ENCODE results near the gene PLS1. TPM values are rescaled to one million over a fixed set of nuclear protein-coding genes. Genes with fewer than 3 reads are reported as not detected.
"Not testable (repeated sequence)": the region's sequence is repeated elsewhere in the genome, so short reads cannot be mapped to it uniquely, and the experiment has no call there.

The PLS1 gene
- total RNA-seq, 1 donor from 2014 or later = 0.85 TPM

GRCh38 chr3:142597906-142598305 lies 1.7 kb downstream of the PLS1 start:
- no peak for DNase-seq

GRCh38 chr3:142601713-142602112 lies 5.5 kb downstream of the PLS1 start:
- DNase-seq = no peak

DNA sequence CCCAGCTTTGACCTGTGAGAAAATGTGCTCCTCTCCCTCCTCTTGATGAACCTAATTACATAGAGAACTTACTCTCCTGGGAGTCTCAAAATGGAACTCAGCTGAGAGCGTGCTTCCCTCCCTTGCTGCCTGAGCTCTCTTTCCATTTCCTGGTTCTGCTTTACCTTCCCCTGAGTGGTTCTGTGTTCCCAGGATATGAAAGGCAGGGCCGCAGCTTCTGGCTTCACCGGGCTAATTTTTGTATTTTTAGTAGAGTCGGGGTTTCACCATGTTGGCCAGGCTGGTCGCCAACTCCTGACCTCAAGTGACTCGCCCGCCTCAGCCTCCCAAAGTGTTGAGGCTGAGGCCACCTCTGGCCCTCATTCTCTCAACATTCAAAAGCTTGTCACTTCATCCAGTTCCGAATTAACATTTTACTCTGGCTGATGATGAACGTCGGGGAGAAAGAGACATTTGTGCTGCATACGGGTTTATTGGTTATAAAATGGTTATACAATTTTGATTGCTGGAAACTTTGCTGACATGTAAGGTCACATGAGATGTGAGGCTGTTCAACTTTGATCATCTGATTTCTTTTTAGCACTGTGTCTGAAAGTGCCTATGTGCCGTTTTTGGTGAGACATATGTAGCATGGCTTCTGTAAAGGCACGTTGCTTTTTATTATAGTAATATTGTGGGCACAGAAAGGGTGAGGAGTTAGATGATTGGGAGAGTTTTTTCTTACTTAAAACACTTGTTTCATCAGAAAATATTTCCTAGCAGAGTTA lies 6.6 kb downstream of the PLS1 start:
- no peak for DNase-seq

DNA sequence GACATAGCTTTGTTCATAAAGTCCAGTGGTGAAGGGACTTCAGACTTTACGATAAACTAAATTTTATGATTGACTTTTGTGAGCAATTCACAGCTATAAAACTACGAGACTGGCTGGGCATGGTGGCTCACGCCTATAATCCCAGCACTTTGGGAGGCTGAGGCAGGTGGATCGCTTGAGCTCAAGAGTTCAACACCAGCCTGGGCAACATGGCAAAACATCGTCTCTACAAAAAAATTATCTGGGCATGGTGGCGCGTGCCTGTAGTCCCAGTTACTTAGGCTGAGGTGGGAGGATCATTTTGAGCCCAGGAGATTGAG lies 7.2 kb downstream of the PLS1 start:
- DNase-seq = not testable (repeated sequence)

DNA sequence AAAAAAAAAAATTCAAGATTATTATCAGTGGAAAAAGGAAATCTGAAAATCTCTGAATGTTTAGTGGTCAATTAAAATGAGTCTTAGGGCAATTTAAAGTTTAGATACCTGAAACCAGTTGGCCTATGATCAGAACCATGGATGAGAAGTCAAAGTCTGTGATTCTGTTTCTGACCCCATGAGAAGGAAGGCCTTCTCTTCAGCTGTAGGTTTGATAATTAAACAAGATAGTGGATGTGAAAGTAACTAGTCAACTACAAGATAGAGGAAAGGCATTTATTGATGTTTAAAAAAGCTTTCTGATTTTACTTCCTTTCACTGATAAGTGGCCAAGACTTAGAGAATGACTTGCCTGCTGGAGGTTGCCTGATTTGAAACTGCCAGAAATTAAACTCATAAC lies 8.7 kb downstream of the PLS1 start:
- no peak for DNase-seq

- DNase-seq = no peak
Measured at GRCh38 chr3:142608631-142609030, 12.4 kb downstream of the PLS1 start.

GRCh38 chr3:142609136-142609535 lies 12.9 kb downstream of the PLS1 start:
- DNase-seq = no peak

DNA sequence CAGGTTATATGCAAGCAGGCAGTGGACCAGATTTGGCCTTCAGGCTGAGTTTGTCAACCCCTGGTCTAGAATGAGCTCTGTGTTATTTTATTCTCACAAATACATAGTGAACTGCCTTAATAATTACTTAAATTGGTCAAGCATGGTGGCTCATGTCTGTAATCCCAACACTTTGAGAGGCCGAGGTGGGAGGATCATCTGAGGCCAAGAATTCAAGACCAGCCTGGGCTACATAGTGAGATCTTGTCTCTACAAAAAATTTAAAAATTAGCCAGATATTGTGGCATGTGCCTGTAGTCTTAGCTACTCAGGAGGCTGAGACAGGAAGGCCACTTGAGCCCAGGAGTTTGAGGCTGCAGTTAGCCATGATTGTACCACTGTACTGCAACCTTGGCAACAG lies 15.0 kb downstream of the PLS1 start:
- no peak for DNase-seq

DNA sequence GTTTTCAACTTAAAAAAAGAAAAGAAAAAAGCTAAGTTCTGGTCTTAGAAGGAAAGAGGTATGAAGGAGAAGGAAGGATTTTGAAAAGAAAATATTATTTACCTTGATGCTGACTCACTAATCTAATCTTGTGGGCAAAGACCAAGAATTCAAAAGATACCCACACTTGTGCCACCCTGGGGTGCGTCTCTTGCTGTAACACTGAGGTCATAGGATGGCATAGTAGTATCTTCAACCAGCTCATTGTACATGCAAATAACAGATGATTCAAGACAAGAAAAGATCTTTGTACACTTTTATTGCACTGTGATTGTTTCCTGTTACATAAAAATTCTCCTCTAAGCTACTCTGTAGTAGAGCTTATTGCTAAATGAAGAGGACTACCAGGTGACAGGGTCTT lies 17.3 kb downstream of the PLS1 start:
- DNase-seq = no peak

DNA sequence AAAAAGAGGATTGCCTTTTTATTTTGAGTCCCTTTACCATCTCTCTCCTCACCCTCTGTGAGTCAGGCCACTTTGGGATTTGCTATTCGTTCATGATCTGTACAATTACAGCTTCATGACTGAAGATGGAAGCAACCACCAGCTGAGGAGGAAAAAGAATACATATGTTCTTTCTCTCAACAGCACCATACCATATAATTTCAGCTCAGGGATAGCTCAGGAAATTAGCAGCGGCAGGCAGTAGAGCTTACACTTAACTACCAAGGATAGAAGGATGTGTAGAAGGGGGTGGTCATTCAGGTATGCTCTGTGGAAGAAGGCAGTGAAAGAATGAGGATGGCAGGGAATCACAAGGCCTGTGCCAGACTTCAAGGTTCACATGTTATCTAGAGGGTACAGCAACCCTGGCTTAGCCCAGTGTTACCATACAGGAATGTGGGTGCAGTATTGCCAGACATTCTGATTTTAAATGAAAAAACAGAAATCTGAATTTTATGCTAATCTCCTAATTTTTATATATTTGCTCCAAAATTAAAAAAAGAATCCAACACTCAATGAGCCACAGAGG lies 17.9 kb downstream of the PLS1 start:
- DNase-seq = no peak

DNA sequence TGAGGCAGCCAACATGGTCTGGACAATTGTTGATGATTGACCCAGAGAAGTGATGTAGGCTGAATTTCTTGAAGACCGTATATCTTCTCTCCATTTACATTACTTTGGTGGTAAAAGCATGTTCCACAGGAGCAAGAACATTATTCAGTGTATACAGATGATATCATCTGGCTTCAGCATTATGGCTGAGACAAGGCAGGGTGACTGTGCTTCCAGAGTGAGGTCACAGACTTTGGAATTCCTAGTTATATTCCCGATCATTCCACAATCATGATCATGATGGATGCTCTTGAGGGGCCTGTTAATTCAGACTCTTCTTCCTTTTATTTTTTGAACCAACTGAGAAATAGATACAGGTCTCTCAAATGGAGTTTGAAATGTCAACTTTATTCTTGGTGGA lies 19.0 kb downstream of the PLS1 start:
- no peak for DNase-seq

- peak; percentile 62 for DNase-seq
Measured at GRCh38 chr3:142618917-142619461, 22.8 kb downstream of the PLS1 start.

DNA sequence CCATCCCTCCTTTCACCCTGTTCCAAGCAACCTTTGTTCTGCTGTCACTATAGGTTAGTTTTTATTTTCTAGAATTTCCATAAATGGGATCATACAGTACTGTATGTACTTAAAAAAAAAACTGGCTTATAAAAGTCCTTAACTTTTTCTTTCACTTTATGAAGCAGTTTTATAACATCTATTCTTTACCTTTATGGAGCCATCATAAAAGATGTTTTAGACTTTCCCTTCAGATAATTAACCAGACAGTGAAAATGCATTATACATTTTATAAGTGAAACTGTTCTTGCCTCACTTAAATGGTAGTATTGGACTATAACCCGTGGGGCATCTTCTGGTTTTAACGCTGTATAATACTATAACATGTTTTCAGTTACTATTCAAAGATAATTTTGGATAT lies 26.2 kb downstream of the PLS1 start:
- no peak for DNase-seq

- DNase-seq = no peak
Measured at GRCh38 chr3:142623194-142623593, 27.0 kb downstream of the PLS1 start.

DNA sequence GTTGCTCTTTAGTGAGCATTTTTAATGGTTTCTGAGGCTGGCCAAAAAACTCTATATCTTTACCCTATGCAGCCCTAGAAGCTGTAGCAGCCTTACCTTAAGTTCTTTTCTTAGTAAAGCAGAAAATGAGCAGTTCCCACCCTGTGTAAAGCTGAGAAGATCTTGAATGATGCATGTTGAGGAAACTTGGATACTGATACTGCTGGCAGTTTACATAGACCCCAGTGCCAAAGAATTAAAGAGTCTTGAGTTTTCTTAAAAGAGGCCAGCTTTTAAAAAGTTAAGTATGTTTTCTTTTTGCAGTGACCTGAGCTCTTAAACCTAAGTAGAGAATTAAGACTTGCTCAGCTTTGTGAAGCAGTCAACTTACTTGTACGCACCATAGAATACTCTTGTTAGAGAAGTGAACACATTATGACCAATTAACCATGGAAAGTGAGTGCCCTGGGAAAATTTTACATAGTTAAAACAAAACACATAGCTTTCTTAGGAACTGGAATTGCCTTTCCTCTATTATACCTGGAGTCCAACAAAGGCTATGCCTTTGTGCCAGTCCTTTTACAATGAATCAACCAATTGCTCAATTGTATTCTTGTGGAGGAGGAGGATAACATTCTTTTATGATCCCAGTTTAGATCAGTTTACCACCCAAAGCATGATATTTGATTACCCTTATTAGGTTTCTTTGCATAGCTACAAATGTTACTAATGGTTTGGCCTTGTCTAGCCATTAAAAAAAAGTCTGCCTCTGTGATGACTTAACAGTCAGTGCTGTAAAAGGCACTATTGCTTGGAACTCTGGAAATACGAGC lies 28.4 kb downstream of the PLS1 start:
- no peak for DNase-seq

DNA sequence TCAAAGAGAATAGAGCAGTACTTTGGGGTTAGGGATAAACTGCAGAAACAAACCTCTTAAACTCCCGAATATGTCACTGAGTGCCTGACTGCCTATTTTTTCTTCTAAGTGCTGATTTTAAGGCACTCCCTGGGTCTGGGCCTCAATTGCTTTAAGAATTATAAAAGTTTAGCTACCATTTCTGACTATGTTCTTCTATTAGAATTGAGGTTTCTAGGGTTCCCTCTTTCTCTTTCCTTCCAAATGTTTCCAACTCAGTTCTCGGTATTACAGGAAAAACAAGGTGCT lies 28.9 kb downstream of the PLS1 start:
- no peak for DNase-seq

- no peak for DNase-seq
Measured at GRCh38 chr3:142626971-142627370, 30.8 kb downstream of the PLS1 start.

DNA sequence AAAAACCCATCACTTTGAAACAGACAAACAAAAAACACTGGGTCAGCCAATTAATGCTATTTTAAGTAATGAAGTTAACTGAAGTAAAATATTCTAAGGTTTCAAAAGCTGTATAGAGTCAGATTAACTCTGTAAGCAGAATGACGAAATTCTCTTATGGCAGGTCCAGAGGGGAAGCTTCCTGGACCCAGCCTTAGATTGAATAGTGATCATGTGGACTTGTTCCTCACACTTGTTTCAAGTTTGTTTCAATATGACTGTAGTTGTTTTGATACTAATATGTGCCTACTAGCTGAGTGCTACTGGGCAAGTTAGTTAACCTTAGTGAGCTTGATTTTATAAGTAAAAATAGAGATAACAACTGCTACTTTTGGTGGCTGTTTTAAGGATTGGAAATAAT lies 32.6 kb downstream of the PLS1 start:
- no peak for DNase-seq

DNA sequence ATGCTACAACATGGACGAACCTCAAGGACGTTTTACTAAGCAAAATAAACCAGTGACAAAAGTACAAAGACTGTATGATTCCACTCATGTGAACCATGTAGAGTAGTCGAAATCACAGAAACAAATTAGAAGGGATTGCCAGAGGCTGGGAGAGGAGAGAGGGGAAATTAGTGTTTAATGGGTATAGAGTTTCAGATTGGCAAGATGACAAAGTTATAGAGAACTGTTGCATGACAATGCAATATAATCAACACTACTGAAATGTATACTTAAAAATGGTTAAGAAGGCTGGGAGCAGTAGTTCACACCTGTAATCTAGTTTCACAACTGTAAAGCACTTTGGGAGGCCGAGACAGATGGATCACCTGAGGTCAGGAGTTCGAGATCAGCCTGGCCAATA lies 36.9 kb downstream of the PLS1 start:
- DNase-seq = no peak

- DNase-seq = no peak
Measured at GRCh38 chr3:142636050-142636449, 39.9 kb downstream of the PLS1 start.

DNA sequence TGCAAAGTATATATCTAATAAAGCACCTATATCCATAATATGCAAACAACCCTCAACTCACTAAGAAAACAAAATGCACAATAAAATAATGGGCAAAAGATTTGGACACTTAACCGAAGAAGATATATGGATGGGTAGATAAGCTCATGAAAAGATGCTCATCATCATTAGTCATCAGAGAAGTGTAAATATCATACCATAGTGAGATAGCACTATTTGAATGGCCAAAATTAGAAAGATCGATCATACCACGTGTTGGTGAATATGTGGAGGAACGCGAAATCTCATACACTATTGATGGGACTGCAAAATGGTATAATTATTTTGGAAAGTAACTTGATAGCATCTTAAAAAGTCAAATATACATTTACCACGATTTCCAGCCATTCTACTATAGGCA lies 40.5 kb downstream of the PLS1 start:
- no peak for DNase-seq

DNA sequence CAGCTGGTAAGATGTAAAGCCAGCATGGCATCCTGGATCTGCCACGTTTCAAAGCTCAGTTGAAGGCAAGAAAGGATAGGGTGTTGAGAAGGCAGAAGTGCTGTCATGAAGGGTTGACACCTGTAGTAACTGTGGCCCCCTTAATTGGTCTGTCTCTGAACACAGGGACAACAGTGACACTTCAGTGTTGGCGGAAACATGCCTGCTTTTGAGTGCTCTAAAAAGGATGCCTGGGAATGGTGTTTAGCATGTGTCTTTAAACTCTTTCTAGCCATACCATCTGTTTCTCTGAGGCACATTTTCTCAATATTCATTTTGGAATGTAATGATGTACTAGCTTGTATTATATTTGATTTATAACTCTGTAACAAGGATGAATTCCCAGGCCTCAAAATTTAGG lies 42.1 kb downstream of the PLS1 start:
- DNase-seq = no peak

GRCh38 chr3:142641504-142641903 lies 45.3 kb downstream of the PLS1 start:
- no peak for DNase-seq

- DNase-seq = no peak
Measured at GRCh38 chr3:142642956-142643355, 46.8 kb downstream of the PLS1 start.
